Prostate gland (tissue), 2 donors: ENCODE results near the gene OR13J1. TPM values are rescaled to one million over a fixed set of nuclear protein-coding genes. Genes with fewer than 3 reads are reported as not detected.

Source experiments
- DNase-seq: peaks from one replicate; pipeline ENCODE4 v3.0.0-alpha.2; 2019; ENCODE audit warnings: low spot score
- H3K27ac ChIP-seq, 2 donors: fragments of 200-600 bp; sonication (generic); 2 replicates each; pipeline ENCODE4 v1.5.1; 2017 to 2019
- H3K27me3 ChIP-seq: fragments of 200-600 bp; sonication (generic); replicated peaks from 2 replicates; pipeline ENCODE4 v1.5.1; 2019; ENCODE audit not compliant: insufficient read depth
- H3K36me3 ChIP-seq, 2 donors: fragments of 200-600 bp; sonication (generic); 1 replicate in 1 of 2; 2 replicates in 1 of 2; pipeline versions ENCODE4 v1.5.1 to v1.8.1; 2017 to 2019
- H3K4me1 ChIP-seq: fragments of 200-600 bp; sonication (generic); replicated peaks from 2 replicates; pipeline ENCODE4 v1.5.1; 2019
- H3K4me3 ChIP-seq, 2 donors: fragments of 200-600 bp; sonication (generic); 2 replicates each; pipeline ENCODE4 v1.5.1; 2017 to 2019
- H3K9me3 ChIP-seq: fragments of 200-600 bp; sonication (generic); 2 replicates; pipeline ENCODE4 v1.5.1; 2017
- POLR2A ChIP-seq: fragments of 450-650 bp; IDR thresholded peaks from one replicate; pipeline ENCODE4 v1.6.1; 2016; ENCODE audit warnings: antibody characterized with exemption, mild to moderate bottlenecking
- POLR2AphosphoS5 ChIP-seq: sonication (generic); formaldehyde crosslinking; IDR thresholded peaks from one replicate; pipeline ENCODE4 v1.6.1; 2017; ENCODE audit warnings: antibody characterized with exemption
- WGBS: methylation state at CpG from one replicate; pipeline ENCODE4 v1.1.5; 2018; 5-methylcytosine and 5-hydroxymethylcytosine counted together
- intact Hi-C: fragments of 100-400 bp; cut with DNase I; formaldehyde crosslinking; loops from one replicate; pipeline ENCODE4 v1.14.2; 2022
- total RNA-seq, 2 donors: library from RNA; depleted of rRNA; stranded (reverse); fragments of >200 nt; gene quantifications; one replicate each; pipeline ENCODE4 v1.1.0, GENCODE V29; 2016
- TF ChIP-seq, protein P1 (sequence below), 4 experiments: fragments of 200-600 bp in 2 of 4; fragments of 450-650 bp in 2 of 4; sonication (generic) in 2 of 4; IDR thresholded peaks; 1 replicate in 3 of 4; 2 replicates in 1 of 4; pipeline ENCODE4 v1.5.1; 2016 to 2019; ENCODE audit warnings: antibody characterized with exemption in 4 of 4, mild to moderate bottlenecking in 2 of 4, moderate library complexity in 2 of 4

Gene OR13J1
- total RNA-seq, 2 donors from 2014 or later, result not detected

DNA sequence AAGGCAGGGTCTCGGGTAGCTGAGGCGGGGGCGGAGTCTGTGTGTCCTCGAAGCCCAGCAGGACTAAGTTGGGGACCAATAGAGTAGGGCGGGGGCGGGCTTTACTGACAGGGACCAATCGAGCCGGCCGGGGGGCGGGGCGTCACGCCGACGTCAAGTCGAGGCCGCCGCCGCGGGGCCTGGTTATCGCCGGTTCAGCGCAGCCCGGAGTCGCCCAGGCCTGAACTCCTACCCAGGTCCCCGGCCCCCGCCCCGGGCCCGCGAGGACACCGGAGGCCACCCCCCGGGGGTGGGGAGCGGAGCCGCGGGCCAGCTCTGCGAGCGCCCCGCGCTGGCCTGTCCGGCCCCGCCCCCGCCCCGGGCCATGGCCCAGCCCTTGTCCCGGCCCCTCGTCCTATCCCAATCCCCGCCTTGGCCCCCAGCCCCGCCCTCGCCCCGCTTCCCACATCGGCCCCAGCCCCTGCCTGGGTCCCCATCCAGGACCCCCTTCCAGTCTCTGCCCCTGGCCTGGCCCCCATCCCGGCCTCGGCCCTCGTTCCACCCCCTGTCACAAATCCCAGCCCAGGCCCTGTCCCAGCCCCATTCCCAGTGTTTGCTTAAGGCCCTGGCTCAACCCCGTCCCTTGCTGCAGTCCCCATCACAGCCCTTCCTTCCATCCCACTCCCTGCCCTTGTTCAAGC, 41.0 kb downstream of the OR13J1 start, which contains the start of gene TMEM8B:
TMEM8B (plus strand) TSS at position 145 of the 680 bp plus-strand sequence; CDS start at position 365, 220 bp downstream.
- H3K4me3 ChIP-seq, result peak within 1 kb of the TSS; percentile 73 to 99
- peak within 1 kb of the TSS; percentile 89 to 99 for H3K27ac ChIP-seq
- H3K4me1 ChIP-seq, result peaks cover 35% of the 10 kb centered on the region
- intact Hi-C loops, result loop anchor here (5.0 kb wide), 1 partner anchor 53 kb away; no protein-coding TSS in a partner anchor
- H3K27me3 ChIP-seq, result no peaks in the 10 kb centered on the region
- H3K36me3 ChIP-seq, result no peaks in the 10 kb centered on the region
- DNase-seq, result peak; percentile 99
- WGBS, result under 1% methylated on average over 41 of the region's 53 CpGs
- TF ChIP-seq POLR2AphosphoS5, result peak; percentile 35
- peak; percentile 70 for TF ChIP-seq POLR2A
- TF ChIP-seq, protein P1, sequence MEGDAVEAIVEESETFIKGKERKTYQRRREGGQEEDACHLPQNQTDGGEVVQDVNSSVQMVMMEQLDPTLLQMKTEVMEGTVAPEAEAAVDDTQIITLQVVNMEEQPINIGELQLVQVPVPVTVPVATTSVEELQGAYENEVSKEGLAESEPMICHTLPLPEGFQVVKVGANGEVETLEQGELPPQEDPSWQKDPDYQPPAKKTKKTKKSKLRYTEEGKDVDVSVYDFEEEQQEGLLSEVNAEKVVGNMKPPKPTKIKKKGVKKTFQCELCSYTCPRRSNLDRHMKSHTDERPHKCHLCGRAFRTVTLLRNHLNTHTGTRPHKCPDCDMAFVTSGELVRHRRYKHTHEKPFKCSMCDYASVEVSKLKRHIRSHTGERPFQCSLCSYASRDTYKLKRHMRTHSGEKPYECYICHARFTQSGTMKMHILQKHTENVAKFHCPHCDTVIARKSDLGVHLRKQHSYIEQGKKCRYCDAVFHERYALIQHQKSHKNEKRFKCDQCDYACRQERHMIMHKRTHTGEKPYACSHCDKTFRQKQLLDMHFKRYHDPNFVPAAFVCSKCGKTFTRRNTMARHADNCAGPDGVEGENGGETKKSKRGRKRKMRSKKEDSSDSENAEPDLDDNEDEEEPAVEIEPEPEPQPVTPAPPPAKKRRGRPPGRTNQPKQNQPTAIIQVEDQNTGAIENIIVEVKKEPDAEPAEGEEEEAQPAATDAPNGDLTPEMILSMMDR (IDR thresholded peaks at IDR 0.05), result peak in 1 of 4 experiments; percentile 10
- no peaks in the 10 kb centered on the region for H3K9me3 ChIP-seq

DNA sequence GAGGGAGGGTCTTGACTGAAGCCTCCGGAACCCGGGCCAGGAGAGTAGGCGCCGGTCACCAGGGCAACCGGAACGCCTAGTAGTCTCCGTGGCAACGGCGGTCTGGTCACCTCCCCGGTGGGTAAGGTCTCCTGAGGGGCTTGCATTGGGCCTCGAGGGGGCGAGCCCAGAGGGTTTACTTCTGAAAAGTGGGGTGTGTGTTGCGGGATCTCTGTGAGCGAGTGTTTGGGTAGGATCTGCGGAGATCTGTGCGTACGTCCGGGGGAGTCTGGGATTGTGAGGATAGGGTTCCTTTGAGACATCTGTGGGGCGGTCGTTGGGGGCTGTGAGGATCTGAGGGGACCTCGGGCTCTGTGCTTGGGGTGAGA, 41.5 kb downstream of the OR13J1 start, which contains the start of gene FAM221B:
FAM221B (minus strand) TSS at position 17 of the 368 bp plus-strand sequence. CDS start 2,571 bp downstream, outside the sequence.
- peak within 1 kb of the TSS; percentile 89 to 99 for H3K27ac ChIP-seq
- TF ChIP-seq POLR2AphosphoS5, result no peak
- TF ChIP-seq, protein P1 (IDR thresholded peaks at IDR 0.05), result no peak
- no peak for TF ChIP-seq POLR2A
- H3K4me1 ChIP-seq, result peaks cover 32% of the 10 kb centered on the region
- H3K27me3 ChIP-seq, result no peaks in the 10 kb centered on the region
- WGBS, result 1% methylated on average over 21 of the region's 21 CpGs
- intact Hi-C loops, result loop anchor here (5.0 kb wide), 1 partner anchor 54 kb away; no protein-coding TSS in a partner anchor
- H3K9me3 ChIP-seq, result no peaks in the 10 kb centered on the region
- H3K4me3 ChIP-seq, result peak within 1 kb of the TSS; percentile 73 to 99
- DNase-seq, result no peak
- no peaks in the 10 kb centered on the region for H3K36me3 ChIP-seq

DNA sequence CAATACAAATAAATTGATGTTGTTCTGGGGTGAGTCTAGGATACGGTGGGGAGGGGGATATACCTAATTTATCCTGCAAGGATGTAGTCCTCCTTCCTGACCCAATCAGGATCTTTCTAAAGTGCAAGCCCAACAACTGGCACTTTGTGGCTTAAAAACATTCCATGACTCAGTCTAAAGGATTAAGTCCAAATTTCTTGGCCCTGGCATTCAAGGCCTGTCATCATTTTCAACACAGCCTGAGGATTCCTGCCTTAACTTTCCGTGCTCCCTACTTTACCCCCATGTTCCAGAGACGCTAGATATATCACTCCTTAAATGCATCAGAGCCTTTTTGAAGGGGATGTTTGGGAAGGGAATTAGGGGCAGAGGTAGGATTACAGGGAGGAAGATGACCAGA, 42.7 kb downstream of the OR13J1 start:
- peaks cover 21% of the 10 kb centered on the region for H3K4me1 ChIP-seq
- H3K27me3 ChIP-seq, result no peaks in the 10 kb centered on the region
- no peak for DNase-seq
- 77% methylated on average over 3 of the region's 3 CpGs for WGBS
- H3K27ac ChIP-seq, result no peak overlapping the region
- no peak overlapping the region for H3K4me3 ChIP-seq
- no peaks in the 10 kb centered on the region for H3K9me3 ChIP-seq
- no peaks in the 10 kb centered on the region for H3K36me3 ChIP-seq
- intact Hi-C loops, result loop anchor here (2.0 to 5.0 kb wide), 2 partner anchors 37 to 55 kb away; partner anchors contain the start of gene NPR2
- no peak for TF ChIP-seq POLR2A
- TF ChIP-seq, protein P1 (IDR thresholded peaks at IDR 0.05), result no peak
- TF ChIP-seq POLR2AphosphoS5, result no peak

DNA sequence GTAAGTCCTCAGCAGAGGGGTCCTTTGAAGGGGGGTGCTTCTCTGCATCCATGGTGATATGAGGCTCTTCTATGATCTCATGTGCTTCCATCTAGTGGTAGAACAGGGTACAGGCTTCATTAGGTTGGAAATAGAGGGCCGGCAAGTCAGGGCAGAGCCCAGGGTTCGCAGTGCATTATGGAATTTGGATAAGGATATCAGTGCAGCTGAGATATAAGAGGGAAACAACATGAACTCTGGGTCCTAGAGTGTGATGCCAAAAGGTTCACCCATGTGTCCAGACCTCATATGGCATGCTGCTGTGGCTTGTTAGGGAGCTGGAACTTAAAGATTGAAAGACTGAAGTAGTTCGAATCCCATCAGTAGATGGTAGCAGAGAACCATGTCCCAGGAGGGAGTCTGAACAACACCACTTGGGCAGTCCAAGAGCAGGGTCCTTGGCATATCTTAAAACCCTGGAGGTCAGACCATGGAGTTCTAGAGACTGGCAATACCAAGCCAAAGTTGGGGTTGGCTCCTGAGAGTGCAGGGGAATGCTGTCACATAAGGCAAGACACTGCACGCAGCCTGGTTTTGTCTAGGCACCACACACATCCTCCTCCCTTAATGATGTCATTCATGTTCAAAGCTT, 44.0 kb downstream of the OR13J1 start:
- no peak overlapping the region for H3K27ac ChIP-seq
- 30% methylated on average over 4 of the region's 4 CpGs for WGBS
- intact Hi-C loops, result loop anchor here (2.0 to 5.0 kb wide), 2 partner anchors 35 to 56 kb away; partner anchors contain the start of gene NPR2
- no peak for TF ChIP-seq POLR2A
- TF ChIP-seq, protein P1 (IDR thresholded peaks at IDR 0.05), result peak; percentile 45 to 86 (median 84)
- peak; percentile 63 for TF ChIP-seq POLR2AphosphoS5
- no peaks in the 10 kb centered on the region for H3K27me3 ChIP-seq
- no peaks in the 10 kb centered on the region for H3K36me3 ChIP-seq
- no peak overlapping the region for H3K4me3 ChIP-seq
- DNase-seq, result peak; percentile 49
- peaks cover 9% of the 10 kb centered on the region for H3K4me1 ChIP-seq
- H3K9me3 ChIP-seq, result no peaks in the 10 kb centered on the region
